NCI-H1092 treated with DMSO at 0.1 percent for 48 hours (cell line): ENCODE measurements around the gene BCL2L14.

Source experiments
- DNase-seq: peaks from one replicate; lab custom pipeline; 2025; lab: John Stamatoyannopoulos, UW

BCL2L14 gene, protein sequence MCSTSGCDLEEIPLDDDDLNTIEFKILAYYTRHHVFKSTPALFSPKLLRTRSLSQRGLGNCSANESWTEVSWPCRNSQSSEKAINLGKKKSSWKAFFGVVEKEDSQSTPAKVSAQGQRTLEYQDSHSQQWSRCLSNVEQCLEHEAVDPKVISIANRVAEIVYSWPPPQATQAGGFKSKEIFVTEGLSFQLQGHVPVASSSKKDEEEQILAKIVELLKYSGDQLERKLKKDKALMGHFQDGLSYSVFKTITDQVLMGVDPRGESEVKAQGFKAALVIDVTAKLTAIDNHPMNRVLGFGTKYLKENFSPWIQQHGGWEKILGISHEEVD

GRCh38 chr12:12070674-12071656, at the start of gene BCL2L14:
TSS of gene BCL2L14 (plus strand) at chr12:12070939. CDS start at chr12:12079306, 8,367 bp downstream.
- no peak for DNase-seq

- no peak for DNase-seq
Measured at GRCh38 chr12:12022306-12022936, 48.3 kb upstream of the BCL2L14 start.

- DNase-seq = no peak
Measured at GRCh38 chr12:12023456-12023855, 47.3 kb upstream of the BCL2L14 start.

- DNase-seq = no peak
Measured at GRCh38 chr12:12024911-12025682, 45.6 kb upstream of the BCL2L14 start.

DNA sequence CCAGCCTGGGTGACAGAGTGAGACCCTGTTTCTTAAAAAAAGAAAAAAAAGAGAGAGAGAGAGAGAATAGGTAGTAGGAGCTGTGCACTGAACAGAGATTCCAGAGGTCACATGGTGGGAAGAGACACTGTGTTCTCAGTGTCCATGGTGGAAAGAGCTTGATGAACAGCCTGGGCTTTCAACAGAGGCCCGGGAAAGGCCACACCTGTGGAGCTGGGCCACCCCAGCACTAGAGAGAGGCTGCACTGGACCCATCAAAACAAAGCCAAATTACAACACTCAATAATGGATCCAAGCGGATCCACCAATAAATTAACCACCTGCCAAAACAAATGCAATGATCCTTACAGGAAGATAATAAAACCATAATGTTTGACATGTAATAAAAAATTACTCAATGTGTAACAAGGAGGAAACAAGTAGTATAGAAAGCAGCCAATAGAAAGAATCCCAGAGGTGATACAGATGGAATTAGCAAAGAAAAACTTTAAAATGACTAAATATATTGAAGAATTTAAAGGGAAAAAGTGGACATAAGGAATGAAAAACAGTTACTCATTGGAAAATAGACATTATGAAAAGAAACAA, 44.8 kb upstream of the BCL2L14 start:
- no peak for DNase-seq

- DNase-seq = no peak
Measured at GRCh38 chr12:12028668-12029402, 41.9 kb upstream of the BCL2L14 start.

DNA sequence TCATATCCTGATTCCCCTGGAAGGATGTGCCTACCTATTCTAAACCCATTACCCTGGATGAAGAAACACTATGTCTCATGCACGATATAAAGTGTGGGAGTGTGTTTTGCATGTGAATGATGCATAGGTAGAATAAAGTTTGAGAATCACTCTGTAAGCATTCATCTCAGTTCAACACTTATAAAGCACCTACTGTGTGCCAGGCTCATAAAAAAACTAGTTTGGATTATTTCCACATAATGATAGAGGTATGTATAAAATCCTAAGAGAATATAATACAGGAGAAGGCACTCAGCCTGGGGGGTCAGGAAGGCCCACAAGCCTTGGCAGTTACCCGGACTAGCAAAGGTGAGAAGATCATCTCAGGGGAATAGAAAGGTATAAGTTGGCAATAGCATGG, 41.1 kb upstream of the BCL2L14 start:
- DNase-seq = no peak

DNA sequence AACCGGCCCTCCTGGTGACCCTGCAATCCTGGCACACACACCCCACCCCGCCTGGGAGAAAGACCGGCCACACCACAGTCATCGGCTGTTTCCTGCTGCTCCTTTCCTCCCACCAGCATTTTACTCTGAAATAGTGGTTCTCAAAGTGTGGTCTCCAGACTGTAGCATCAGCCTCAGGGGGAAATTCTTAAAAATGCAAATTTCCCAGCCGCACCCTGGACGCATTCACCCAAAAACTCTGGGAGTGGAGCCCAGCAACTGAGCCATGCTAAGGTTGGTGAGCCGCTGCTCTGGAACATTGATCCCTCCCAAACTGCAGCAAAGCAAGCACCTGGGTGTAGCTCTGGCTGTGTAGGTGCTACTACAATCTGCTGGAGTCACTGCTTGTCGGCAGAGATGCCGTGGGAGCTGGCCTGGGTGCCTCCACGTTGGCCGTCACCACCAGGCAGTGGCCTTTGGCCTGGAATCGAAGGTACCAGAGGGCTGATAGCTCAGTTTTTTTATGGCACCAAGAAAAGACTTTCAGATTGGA, 38.4 kb upstream of the BCL2L14 start:
- no peak for DNase-seq

DNA sequence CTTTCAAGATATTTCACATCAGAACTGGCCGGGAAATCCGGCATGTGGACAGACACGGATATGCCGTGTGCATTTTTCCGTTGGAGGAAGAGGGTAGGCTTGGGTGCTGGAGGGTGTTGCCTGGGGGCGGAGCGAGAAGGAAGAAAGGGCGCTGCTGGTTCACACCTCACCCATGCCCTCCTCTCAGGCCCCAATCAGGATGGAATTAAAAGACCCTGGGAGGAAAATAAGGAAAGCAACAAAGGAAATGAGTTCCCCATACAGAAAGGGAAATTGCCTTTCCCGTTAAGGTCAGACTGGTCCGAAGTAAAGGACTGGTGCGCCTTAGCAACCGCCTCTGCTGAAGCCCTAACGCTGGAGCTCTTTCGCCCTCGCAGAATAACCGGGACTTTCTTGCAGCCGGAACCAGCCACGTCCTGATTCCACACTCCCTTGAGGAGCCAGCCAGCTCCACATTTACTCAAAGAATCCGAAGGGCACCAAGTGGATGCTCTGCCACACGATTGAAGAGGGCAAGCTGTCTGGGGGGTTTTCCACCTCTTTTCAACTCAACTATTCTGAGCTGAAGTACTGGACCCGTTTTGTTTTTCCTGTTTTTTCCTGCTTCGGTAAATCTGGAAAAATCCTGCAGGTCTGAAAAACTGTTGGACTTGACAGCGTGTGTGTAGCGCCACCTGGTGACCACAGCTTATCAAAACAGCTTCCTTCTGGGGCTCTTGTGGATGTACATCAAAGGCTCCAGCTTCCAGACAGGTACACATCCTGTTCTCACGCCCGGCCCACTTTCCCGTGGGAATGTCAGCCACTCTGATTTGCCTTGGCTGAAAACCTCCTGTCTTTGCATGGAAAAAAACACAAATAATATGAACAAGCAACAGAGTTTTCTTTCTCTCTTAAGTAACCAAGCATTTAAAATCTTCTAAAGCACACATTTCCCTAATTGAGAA, 37.6 kb upstream of the BCL2L14 start:
- peak; percentile 91 for DNase-seq

- no peak for DNase-seq
Measured at GRCh38 chr12:12033824-12034223, 36.9 kb upstream of the BCL2L14 start.

- DNase-seq = no peak
Measured at GRCh38 chr12:12034344-12034743, 36.4 kb upstream of the BCL2L14 start.

DNA sequence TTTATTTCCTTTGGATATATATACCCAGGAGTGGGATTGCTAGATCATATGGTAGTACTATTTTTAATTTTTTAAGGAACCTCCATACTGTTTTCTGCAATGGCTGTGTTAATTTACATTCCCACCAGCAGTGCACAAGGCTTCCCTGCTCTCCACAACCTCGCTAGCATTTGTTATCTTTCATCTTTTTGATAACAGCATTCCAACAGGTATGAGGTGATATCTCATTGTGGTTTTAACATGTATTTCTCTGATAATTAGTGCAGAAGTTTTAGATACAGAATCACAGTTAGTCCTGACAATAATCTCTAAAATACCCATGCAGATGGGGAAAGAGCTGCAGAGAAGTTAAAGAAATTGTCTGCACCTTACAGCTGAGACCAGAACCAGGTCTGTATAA, 35.5 kb upstream of the BCL2L14 start:
- DNase-seq = no peak

- no peak for DNase-seq
Measured at GRCh38 chr12:12036901-12037300, 33.8 kb upstream of the BCL2L14 start.

DNA sequence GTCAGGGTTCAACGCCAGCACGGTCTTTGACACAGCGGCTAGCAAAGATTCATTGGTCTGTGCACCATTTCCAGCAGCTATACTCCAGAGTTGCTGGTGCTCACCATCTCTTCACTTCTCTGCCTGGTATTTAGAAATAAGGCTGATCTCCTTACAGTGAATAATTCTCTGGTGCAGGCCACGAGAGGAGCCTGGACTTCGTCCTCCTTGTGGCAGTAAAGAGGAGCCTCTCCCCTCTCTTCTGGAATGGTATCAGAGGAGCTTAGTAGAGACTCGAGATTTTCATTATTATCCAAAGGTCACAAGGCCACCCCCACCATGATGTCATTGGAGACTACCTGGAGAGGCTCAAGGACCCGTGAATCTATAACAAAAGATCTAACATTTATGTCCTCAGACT, 30.8 kb upstream of the BCL2L14 start:
- no peak for DNase-seq

DNA sequence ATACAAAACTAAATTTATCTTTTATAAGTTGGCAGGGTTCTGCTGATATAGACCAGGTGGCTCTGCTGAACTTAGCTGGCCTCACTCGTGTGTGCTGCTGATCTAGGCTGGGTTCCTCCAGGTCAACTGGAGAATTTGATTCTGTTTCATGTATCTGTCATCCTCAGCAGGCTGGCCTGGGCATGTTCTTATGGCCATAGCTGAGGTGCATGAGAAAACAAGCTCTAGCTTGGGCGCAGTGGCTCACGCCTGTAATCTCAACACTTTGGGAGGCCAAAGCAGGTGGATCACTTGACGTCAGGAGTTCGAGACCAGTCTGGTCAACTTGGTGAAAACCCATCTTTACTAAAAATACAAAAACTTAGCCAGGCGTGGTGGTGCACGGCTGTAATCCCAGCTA, 24.3 kb upstream of the BCL2L14 start:
- no peak for DNase-seq

GRCh38 chr12:12047682-12048081, 23.1 kb upstream of the BCL2L14 start:
- DNase-seq = no peak

GRCh38 chr12:12048266-12048665, 22.5 kb upstream of the BCL2L14 start:
- DNase-seq = no peak

DNA sequence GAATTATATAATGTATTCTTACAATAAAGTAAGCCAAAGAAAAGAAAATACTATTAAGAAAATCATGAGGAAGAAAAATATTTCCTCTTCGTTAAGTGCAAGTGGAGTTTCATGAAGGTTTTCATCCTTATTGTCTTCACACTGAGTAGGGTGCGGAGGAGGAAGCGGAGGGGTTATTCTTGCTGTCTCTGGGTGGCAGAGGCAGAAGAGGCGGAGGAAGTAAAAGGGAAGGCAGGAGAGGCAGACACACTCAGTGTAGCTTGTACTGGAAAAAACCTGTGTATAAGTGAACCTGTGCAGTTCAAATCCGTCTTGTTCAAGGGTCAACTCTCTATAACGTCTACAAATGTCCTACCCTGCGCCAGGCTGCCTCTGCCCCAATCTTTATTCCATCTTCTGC, 22.0 kb upstream of the BCL2L14 start:
- DNase-seq = no peak

DNA sequence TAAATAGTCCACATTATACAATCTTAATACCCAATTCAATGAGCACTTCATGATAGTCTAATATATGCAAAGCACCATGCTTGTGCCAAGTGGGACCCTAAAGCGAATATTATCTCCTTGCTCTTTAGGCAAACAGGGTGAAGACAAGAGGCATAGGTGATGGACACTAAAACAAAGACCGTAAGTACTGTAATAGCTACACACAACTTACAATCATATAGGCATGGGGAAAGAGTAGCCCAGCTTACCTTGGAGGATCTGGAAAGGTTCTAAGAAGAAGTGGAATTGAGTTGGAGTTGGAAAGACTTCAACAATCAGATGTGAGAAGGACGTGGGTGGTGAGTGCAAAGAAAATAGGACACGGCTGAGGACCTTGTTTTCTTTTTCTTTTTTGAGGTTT, 19.1 kb upstream of the BCL2L14 start:
- no peak for DNase-seq
